Esophagus muscularis mucosa (tissue), 4 donors: ENCODE data around the gene DMRTB1. TPM values are rescaled to one million over a fixed set of nuclear protein-coding genes. Genes with fewer than 3 reads are reported as not detected.

Source experiments
- DNase-seq: peaks from one replicate; pipeline ENCODE4 v3.0.0-alpha.2; 2017; ENCODE audit errors: extremely low spot score
- H3K27ac ChIP-seq, 4 donors: fragments of 200-600 bp; sonication (generic); replicated peaks in 1 of 4; 1 replicate in 3 of 4; 2 replicates in 1 of 4; pipeline ENCODE4 v1.5.1; 2016 to 2019; ENCODE audit warnings: mild to moderate bottlenecking in 1 of 4
- H3K27me3 ChIP-seq, 4 donors: fragments of 200-600 bp; sonication (generic); one replicate each; pipeline versions ENCODE4 v1.5.1 to v1.6.0; 2016 to 2019
- H3K36me3 ChIP-seq, 4 donors: fragments of 200-600 bp; sonication (generic); one replicate each; pipeline ENCODE4 v1.5.1; 2016 to 2019
- H3K4me1 ChIP-seq, 4 donors: fragments of 200-600 bp; sonication (generic); one replicate each; pipeline ENCODE4 v1.5.1; 2016 to 2019
- H3K4me3 ChIP-seq, 4 donors: fragments of 200-600 bp; sonication (generic); 1 replicate in 2 of 4; 2 replicates in 2 of 4; pipeline ENCODE4 v1.5.1; 2016 to 2019; ENCODE audit warnings: mild to moderate bottlenecking in 4 of 4, moderate library complexity in 1 of 4
- H3K9me3 ChIP-seq, 4 donors: fragments of 200-600 bp; sonication (generic); 1 replicate in 3 of 4; 2 replicates in 1 of 4; pipeline ENCODE4 v1.5.1; 2016 to 2019
- EP300 ChIP-seq: sonication (generic); formaldehyde crosslinking; IDR thresholded peaks from one replicate; pipeline ENCODE4 v1.6.1; 2017; ENCODE audit warnings: antibody characterized with exemption
- POLR2A ChIP-seq: fragments of 450-650 bp; IDR thresholded peaks from one replicate; pipeline ENCODE4 v1.6.1; 2017; ENCODE audit warnings: antibody characterized with exemption, moderate library complexity, mild to moderate bottlenecking, low read depth
- POLR2AphosphoS5 ChIP-seq, 2 donors: sonication (generic); formaldehyde crosslinking; IDR thresholded peaks; one replicate each; pipeline ENCODE4 v1.6.1; 2017; ENCODE audit warnings: antibody characterized with exemption in 2 of 2
- WGBS: methylation state at CpG from one replicate; pipeline ENCODE4 v1.1.5; 2018; 5-methylcytosine and 5-hydroxymethylcytosine counted together
- intact Hi-C: fragments of 100-400 bp; cut with DNase I; formaldehyde crosslinking; loops from one replicate; pipeline ENCODE4 v1.15.1; 2023
- total RNA-seq, 4 donors: library from RNA; depleted of rRNA; stranded (reverse); fragments of >200 nt; gene quantifications; one replicate each; pipeline versions ENCODE4 v1.1.0 to v1.2.1, GENCODE V29; 2016
- TF ChIP-seq, protein P1 (sequence below), 3 experiments: fragments of 200-600 bp in 2 of 3; fragments of 450-650 bp in 1 of 3; sonication (generic) in 2 of 3; IDR thresholded peaks; one replicate each; pipeline ENCODE4 v1.5.1; 2017 to 2019; ENCODE audit warnings: antibody characterized with exemption in 3 of 3, mild to moderate bottlenecking in 2 of 3, moderate library complexity in 1 of 3

DMRTB1 gene
- total RNA-seq, 4 donors from 2014 or later = not detected

GRCh38 chr1:53447413-53447812 lies 11.8 kb upstream of the DMRTB1 start:
- no peak for TF ChIP-seq POLR2AphosphoS5 (IDR thresholded peaks at IDR 0.05)
- TF ChIP-seq, protein P1, sequence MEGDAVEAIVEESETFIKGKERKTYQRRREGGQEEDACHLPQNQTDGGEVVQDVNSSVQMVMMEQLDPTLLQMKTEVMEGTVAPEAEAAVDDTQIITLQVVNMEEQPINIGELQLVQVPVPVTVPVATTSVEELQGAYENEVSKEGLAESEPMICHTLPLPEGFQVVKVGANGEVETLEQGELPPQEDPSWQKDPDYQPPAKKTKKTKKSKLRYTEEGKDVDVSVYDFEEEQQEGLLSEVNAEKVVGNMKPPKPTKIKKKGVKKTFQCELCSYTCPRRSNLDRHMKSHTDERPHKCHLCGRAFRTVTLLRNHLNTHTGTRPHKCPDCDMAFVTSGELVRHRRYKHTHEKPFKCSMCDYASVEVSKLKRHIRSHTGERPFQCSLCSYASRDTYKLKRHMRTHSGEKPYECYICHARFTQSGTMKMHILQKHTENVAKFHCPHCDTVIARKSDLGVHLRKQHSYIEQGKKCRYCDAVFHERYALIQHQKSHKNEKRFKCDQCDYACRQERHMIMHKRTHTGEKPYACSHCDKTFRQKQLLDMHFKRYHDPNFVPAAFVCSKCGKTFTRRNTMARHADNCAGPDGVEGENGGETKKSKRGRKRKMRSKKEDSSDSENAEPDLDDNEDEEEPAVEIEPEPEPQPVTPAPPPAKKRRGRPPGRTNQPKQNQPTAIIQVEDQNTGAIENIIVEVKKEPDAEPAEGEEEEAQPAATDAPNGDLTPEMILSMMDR (IDR thresholded peaks at IDR 0.05) = no peak
- no peak for TF ChIP-seq EP300
- TF ChIP-seq POLR2A = no peak
- intact Hi-C loops = no loop called here
- no peak overlapping the region for H3K4me3 ChIP-seq
- H3K9me3 ChIP-seq = no peaks in the 10 kb centered on the region
- DNase-seq = no peak
- whole genome bisulfite sequencing = 94% methylated on average over 4 of the region's 4 CpGs
- no peak overlapping the region for H3K27ac ChIP-seq
- H3K36me3 ChIP-seq = no peaks in the 10 kb centered on the region
- H3K4me1 ChIP-seq = no peaks in the 10 kb centered on the region
- H3K27me3 ChIP-seq = peaks cover 0 to 15% (median 2%) of the 10 kb centered on the region in 4 donors

GRCh38 chr1:53448241-53448841 lies 10.9 kb upstream of the DMRTB1 start:
- intact Hi-C loops = no loop called here
- Histone ChIP-seq H3K27me3 (peaks cover 0 to 15% (median 2%) of the 10 kb centered on the region in 4 donors), H3K4me3 (no peak overlapping the region), H3K4me1 (no peaks in the 10 kb centered on the region), H3K9me3 (no peaks in the 10 kb centered on the region), H3K27ac (no peak overlapping the region), H3K36me3 (no peaks in the 10 kb centered on the region)
- TF ChIP-seq POLR2AphosphoS5 (IDR thresholded peaks at IDR 0.05) = no peak
- TF ChIP-seq POLR2A = no peak
- TF ChIP-seq, protein P1 (IDR thresholded peaks at IDR 0.05) = no peak
- TF ChIP-seq EP300 = no peak
- no peak for DNase-seq
- 97% methylated on average over 2 of the region's 2 CpGs for WGBS

DNA sequence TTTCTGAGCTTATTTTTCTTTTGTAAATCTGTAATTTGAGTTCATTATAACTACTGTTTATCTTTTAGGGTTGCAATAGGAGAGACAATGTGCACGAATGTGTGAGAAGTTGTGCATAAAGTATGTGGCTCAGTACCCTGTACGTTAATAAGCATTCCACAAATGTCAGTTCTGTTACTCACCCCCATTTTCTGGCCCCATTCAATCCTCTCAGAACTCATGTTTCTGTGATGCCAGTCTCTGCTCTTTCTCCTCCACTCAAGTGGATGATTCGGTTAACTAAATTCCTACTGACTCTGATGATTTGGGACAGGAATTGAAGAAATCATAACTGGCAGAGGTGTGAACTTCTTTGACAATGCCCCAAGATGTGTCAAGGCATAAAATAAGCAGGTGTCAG lies 10.2 kb upstream of the DMRTB1 start:
- intact Hi-C loops = no loop called here
- H3K27me3 ChIP-seq = peaks cover 0 to 18% (median 2%) of the 10 kb centered on the region in 4 donors
- H3K36me3 ChIP-seq = no peaks in the 10 kb centered on the region
- DNase-seq = no peak
- no peak overlapping the region for H3K27ac ChIP-seq
- H3K9me3 ChIP-seq = no peaks in the 10 kb centered on the region
- H3K4me1 ChIP-seq = no peaks in the 10 kb centered on the region
- 50% methylated on average over 3 of the region's 3 CpGs for WGBS
- H3K4me3 ChIP-seq = no peak overlapping the region
- TF ChIP-seq EP300 (no peak), POLR2A (no peak), POLR2AphosphoS5 (IDR thresholded peaks at IDR 0.05) (no peak)
- TF ChIP-seq, protein P1 (IDR thresholded peaks at IDR 0.05) = no peak

- Histone ChIP-seq H3K36me3 (no peaks in the 10 kb centered on the region), H3K4me1 (no peaks in the 10 kb centered on the region), H3K27me3 (peaks cover 0 to 24% (median 4%) of the 10 kb centered on the region in 4 donors), H3K27ac (no peak overlapping the region), H3K4me3 (no peak overlapping the region), H3K9me3 (no peaks in the 10 kb centered on the region)
- no peak for DNase-seq
- TF ChIP-seq POLR2A (no peak), POLR2AphosphoS5 (IDR thresholded peaks at IDR 0.05) (no peak), EP300 (no peak)
- TF ChIP-seq, protein P1 (IDR thresholded peaks at IDR 0.05) = no peak
- WGBS = 72% methylated on average over 8 of the region's 8 CpGs
- intact Hi-C loops = no loop called here
Observed at GRCh38 chr1:53449693-53450092, 9.5 kb upstream of the DMRTB1 start.

DNA sequence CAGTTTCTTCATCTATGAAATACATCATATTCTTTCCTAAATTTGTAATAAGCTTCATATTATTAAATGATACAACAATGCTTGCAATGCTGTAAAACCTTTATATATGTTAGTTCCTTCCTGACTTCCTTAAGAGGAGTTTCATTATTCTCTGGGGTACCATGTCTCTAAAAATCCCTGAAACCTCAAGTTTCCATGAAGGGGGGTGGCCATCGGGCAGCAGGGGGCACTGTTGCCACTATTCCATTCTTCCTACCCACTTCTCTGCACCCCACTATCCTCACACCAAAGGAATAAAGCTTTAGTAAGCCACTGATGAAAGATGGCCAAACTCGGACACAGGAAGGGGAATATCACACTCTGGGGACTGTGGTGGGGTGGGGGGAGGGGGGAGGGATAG lies 9.0 kb upstream of the DMRTB1 start:
- peaks cover 0 to 28% (median 4%) of the 10 kb centered on the region in 4 donors for H3K27me3 ChIP-seq
- no peaks in the 10 kb centered on the region for H3K4me1 ChIP-seq
- H3K36me3 ChIP-seq = no peaks in the 10 kb centered on the region
- H3K4me3 ChIP-seq = no peak overlapping the region
- no peaks in the 10 kb centered on the region for H3K9me3 ChIP-seq
- H3K27ac ChIP-seq = no peak overlapping the region
- WGBS = 18% methylated on average over 1 of the region's 2 CpGs
- intact Hi-C loops = no loop called here
- DNase-seq = no peak
- TF ChIP-seq, protein P1 (IDR thresholded peaks at IDR 0.05) = no peak
- TF ChIP-seq POLR2A (no peak), POLR2AphosphoS5 (IDR thresholded peaks at IDR 0.05) (no peak), EP300 (no peak)
